ENCODE measurements around the gene CD22.

Gene CD22

GRCh38 chr19:35314031-35314430 lies 15.0 kb upstream of the CD22 start:
- no peak for DNase-seq (ENCODE audit: low spot score)

- DNase-seq (ENCODE audit: low spot score) = no peak
These were observed 14.0 kb upstream of the CD22 start for GRCh38 chr19:35314858-35315470.

- DNase-seq (ENCODE audit: low spot score) = no peak
These were observed 13.1 kb upstream of the CD22 start for GRCh38 chr19:35315883-35316282.

GRCh38 chr19:35316560-35316959 lies 12.4 kb upstream of the CD22 start:
- no peak for DNase-seq (ENCODE audit: low spot score)

- no peak for DNase-seq (ENCODE audit: low spot score)
These were observed 11.4 kb upstream of the CD22 start for GRCh38 chr19:35317464-35318043.

GRCh38 chr19:35318679-35319448 lies 10.1 kb upstream of the CD22 start:
- no peak for DNase-seq (ENCODE audit: low spot score)

- DNase-seq (ENCODE audit: low spot score) = no peak
These were observed 8.8 kb upstream of the CD22 start for GRCh38 chr19:35320065-35320713.

GRCh38 chr19:35321291-35321690 lies 7.7 kb upstream of the CD22 start:
- DNase-seq (ENCODE audit: low spot score) = no peak

GRCh38 chr19:35322014-35322413 lies 7.0 kb upstream of the CD22 start:
- DNase-seq (ENCODE audit: low spot score) = no peak

GRCh38 chr19:35327642-35328041 lies 1.3 kb upstream of the CD22 start:
- no peak for DNase-seq (ENCODE audit: low spot score)

GRCh38 chr19:35329323-35329722 lies 336 bp downstream of the CD22 start:
- DNase-seq (ENCODE audit: low spot score) = no peak

GRCh38 chr19:35330475-35330874 lies 1.5 kb downstream of the CD22 start:
- no peak for DNase-seq (ENCODE audit: low spot score)

- no peak for DNase-seq (ENCODE audit: low spot score)
These were observed 2.7 kb downstream of the CD22 start for GRCh38 chr19:35331551-35332214.

- DNase-seq (ENCODE audit: low spot score) = no peak
These were observed 3.8 kb downstream of the CD22 start for GRCh38 chr19:35332817-35333216.

GRCh38 chr19:35334144-35334753 lies 5.3 kb downstream of the CD22 start:
- DNase-seq (ENCODE audit: low spot score) = no peak

GRCh38 chr19:35336166-35336955 lies 7.4 kb downstream of the CD22 start:
- DNase-seq (ENCODE audit: low spot score) = no peak

GRCh38 chr19:35337097-35337983 lies 8.4 kb downstream of the CD22 start:
- no peak for DNase-seq (ENCODE audit: low spot score)

- DNase-seq (ENCODE audit: low spot score) = no peak
These were observed 9.0 kb downstream of the CD22 start for GRCh38 chr19:35337984-35338296.

GRCh38 chr19:35340431-35340830 lies 11.4 kb downstream of the CD22 start:
- no peak for DNase-seq (ENCODE audit: low spot score)

- no peak for DNase-seq (ENCODE audit: low spot score)
These were observed 12.0 kb downstream of the CD22 start for GRCh38 chr19:35341006-35341405.

All from cerebellar cortex (tissue), 1 donor.